Peyer's patch (tissue), 4 donors: ENCODE data around the gene EBI3.

ENCODE experiments used
- CTCF ChIP-seq, 6 experiments: fragments of 450-650 bp in 4 of 6; fragments of 200-600 bp in 2 of 6; sonication (generic) in 1 of 6; IDR thresholded peaks; one replicate each; pipeline ENCODE4 v1.5.1; 2017 to 2019; ENCODE audit warnings: antibody characterized with exemption in 6 of 6, mild to moderate bottlenecking in 3 of 6, moderate library complexity in 1 of 6
- POLR2A ChIP-seq, 2 donors: fragments of 450-650 bp; IDR thresholded peaks; one replicate each; pipeline ENCODE4 v1.5.1; 2017; ENCODE audit warnings: antibody characterized with exemption in 2 of 2, mild to moderate bottlenecking in 2 of 2, moderate library complexity in 2 of 2

- TF ChIP-seq CTCF (IDR thresholded peaks at IDR 0.05) (no peak), POLR2A (IDR thresholded peaks at IDR 0.05) (no peak)
Observed at GRCh38 chr19:4228765-4229178, 551 bp upstream of the EBI3 start.
